Activated CD8-positive, alpha-beta memory T cell treated with anti-CD3 and anti-CD28 coated beads, Interleukin-2, amount 50 U/mL, for 1 hour (primary cell): ENCODE data around the gene OR1E2.
"Not testable (repeated sequence)": the region's sequence is repeated elsewhere in the genome, so short reads cannot be mapped to it uniquely, and the experiment has no call there.

ENCODE experiments used
- DNase-seq: peaks from one replicate; pipeline ENCODE4 v3.0.0-alpha.2; 2020; ENCODE audit errors: extremely low read depth

The OR1E2 gene

DNA sequence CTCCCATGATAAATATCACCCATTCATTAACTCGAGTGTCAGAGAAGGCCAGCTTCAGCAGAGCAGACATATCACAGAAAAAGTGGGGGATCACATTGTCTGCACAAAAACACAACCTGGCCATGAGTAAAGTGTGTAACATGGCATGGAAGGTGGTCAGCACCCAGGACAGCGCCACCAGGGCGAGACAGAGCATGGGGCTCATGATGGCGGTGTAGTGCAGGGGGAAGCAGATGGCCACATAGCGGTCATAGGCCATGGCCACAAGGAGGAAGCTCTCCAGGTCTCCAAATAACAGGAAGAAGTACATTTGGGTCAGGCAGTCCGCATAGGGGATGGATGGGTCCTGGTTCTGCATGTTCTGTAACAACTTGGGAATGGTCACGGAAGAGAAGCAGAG is 35.8 kb downstream of the OR1E2 start:
- DNase-seq: not testable (repeated sequence)

DNA sequence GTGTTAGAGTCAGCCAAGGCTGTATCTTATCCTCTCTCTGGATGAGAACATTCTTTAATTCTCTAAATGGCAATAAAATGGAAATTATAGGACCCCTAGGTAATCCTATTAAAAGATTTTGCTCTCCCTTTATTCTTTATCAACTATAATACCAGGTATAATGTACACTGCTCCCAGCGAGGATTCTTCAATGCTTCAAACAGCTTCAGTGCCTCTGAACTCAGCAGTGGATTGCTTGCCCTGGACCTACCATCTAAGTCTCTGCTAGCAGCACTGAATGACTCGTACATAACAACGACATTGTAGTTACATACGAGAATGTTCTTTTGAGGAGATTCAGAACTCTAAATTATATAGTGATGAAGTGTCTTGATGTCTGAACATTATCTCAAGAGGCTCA is 43.9 kb downstream of the OR1E2 start:
- no peak for DNase-seq

DNA sequence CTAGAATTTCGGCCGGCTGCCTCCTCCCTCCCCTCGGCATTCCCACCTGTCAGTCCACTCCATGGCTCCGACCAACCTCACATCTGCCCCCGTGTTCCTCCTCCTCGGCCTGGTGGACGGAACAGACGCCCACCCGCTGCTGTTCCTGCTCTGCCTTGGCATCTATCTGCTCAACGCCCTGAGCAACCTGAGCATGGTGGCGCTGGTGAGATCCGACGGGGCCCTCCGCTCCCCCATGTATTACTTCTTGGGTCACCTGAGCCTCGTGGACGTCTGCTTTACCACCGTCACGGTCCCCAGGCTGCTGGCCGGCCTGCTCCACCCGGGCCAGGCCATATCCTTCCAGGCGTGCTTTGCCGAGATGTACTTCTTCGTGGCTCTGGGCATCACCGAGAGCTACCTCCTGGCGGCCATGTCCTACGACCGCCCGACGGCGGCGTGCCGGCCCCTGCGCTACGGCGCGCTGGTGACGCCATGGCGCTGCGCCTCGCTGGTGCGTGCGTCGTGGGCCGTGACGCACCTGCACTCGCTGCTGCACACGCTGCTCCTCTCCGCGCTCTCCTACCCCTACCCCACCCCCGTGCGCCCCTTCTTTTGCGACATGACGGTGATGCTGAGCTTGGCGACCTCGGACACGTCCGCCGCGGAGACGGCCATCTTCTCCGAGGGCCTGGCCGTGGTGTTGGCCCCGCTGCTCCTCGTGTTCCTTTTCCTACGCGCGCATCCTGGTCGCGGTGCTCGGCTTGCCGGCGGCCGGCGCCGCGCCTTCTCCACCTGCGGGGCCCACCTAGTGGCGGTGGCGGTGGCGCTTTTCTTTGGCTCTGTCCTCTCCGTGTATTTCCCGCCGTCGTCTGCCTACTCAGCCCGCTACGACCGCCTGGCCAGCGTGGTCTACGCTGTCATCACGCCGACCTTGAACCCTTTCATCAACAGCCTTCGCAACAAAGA is 47.5 kb downstream of the OR1E2 start, which contains the start of gene OR3A2:
Gene OR3A2 (minus strand): TSS at position 440 of the 948 bp plus-strand sequence.
- DNase-seq: no peak
